Endodermal cell (in vitro differentiated cells): ENCODE results near the gene DLG2. TPM values are rescaled to one million over a fixed set of nuclear protein-coding genes. Genes with fewer than 3 reads are reported as not detected.
"Not testable (repeated sequence)": the region's sequence is repeated elsewhere in the genome, so short reads cannot be mapped to it uniquely, and the experiment has no call there.

Experiments used
- DNase-seq: peaks from one replicate; pipeline ENCODE4 v3.0.0-alpha.2; 2017
- H3K27ac ChIP-seq: 2 replicates; pipeline ENCODE4 v1.5.1; 2013; ENCODE audit warnings: mild to moderate bottlenecking, low read depth, low read length, moderate library complexity
- H3K27me3 ChIP-seq: 2 replicates; pipeline ENCODE4 v1.6.1; 2013; ENCODE audit warnings: mild to moderate bottlenecking, low read length, moderate library complexity; ENCODE audit not compliant: insufficient read depth, control insufficient read depth, poor library complexity, severe bottlenecking
- H3K36me3 ChIP-seq: 2 replicates; pipeline ENCODE4 v1.7.0; 2013; ENCODE audit warnings: mild to moderate bottlenecking, low read length, moderate library complexity; ENCODE audit not compliant: control insufficient read depth, insufficient read depth
- H3K4me1 ChIP-seq: one replicate; pipeline ENCODE4 v1.7.0; 2013; ENCODE audit warnings: low read length; ENCODE audit not compliant: control insufficient read depth, insufficient read depth
- H3K4me3 ChIP-seq: 2 replicates; pipeline ENCODE4 v1.5.1; 2013; ENCODE audit warnings: mild to moderate bottlenecking, low read length, moderate library complexity
- H3K9ac ChIP-seq: 2 replicates; pipeline ENCODE4 v1.6.1; 2013; ENCODE audit warnings: mild to moderate bottlenecking, low read length, moderate library complexity; ENCODE audit not compliant: poor library complexity, severe bottlenecking; ENCODE audit errors: extremely low read depth
- H3K9me3 ChIP-seq: 2 replicates; pipeline ENCODE4 v1.6.1; 2013; ENCODE audit warnings: mild to moderate bottlenecking, low read length, moderate library complexity; ENCODE audit not compliant: control insufficient read depth
- H3K27ac Mint-ChIP-seq: 2 replicates; pipeline ENCODE4 v1.8.0; 2020; ENCODE audit warnings: mixed read lengths
- H3K27me3 Mint-ChIP-seq: 2 replicates; pipeline ENCODE4 v1.8.0; 2021; ENCODE audit warnings: mild to moderate bottlenecking, mixed read lengths; ENCODE audit not compliant: insufficient read depth
- H3K36me3 Mint-ChIP-seq: 2 replicates; pipeline ENCODE4 v1.8.0; 2020; ENCODE audit warnings: low read depth, mixed read lengths
- H3K4me1 Mint-ChIP-seq: 2 replicates; pipeline ENCODE4 v1.8.0; 2020; ENCODE audit warnings: mixed read lengths
- H3K4me3 Mint-ChIP-seq: 2 replicates; pipeline ENCODE4 v1.8.0; 2020; ENCODE audit warnings: mild to moderate bottlenecking, moderate library complexity, mixed read lengths
- H3K9me3 Mint-ChIP-seq: 2 replicates; pipeline ENCODE4 v1.8.0; 2020; ENCODE audit warnings: mild to moderate bottlenecking, mixed read lengths
- CTCF ChIP-seq: fragments of 200-600 bp; sonication (generic); conservative IDR thresholded peaks from 2 replicates; pipeline ENCODE4 v1.5.0; 2021; ENCODE audit warnings: antibody characterized with exemption, mild to moderate bottlenecking
- WGBS, 2 experiments: methylation state at CpG; one replicate each; pipeline versions ENCODE4 v1.1.5 to v1.1.7; 2013; ENCODE audit warnings: missing lambda C conversion rate in 2 of 2, mixed read lengths in 1 of 2; ENCODE audit not compliant: insufficient coverage in 1 of 2, insufficient read length in 1 of 2; 5-methylcytosine and 5-hydroxymethylcytosine counted together
- total RNA-seq, 2 donors: library from RNA; stranded (reverse); fragmentation: NEBNext Ultra II Directional in 1 of 2; extraction: Animal tissue kit (Norgen Biotek cat#: 25700) in 1 of 2; gene quantifications; 2 replicates in 1 of 2; 3 replicates in 1 of 2; pipeline ENCODE4 v1.2.1, GENCODE V29; 2021

DLG2 gene
- total RNA-seq, 2 donors from 2014 or later: 9.6 to 10.6 TPM

DNA sequence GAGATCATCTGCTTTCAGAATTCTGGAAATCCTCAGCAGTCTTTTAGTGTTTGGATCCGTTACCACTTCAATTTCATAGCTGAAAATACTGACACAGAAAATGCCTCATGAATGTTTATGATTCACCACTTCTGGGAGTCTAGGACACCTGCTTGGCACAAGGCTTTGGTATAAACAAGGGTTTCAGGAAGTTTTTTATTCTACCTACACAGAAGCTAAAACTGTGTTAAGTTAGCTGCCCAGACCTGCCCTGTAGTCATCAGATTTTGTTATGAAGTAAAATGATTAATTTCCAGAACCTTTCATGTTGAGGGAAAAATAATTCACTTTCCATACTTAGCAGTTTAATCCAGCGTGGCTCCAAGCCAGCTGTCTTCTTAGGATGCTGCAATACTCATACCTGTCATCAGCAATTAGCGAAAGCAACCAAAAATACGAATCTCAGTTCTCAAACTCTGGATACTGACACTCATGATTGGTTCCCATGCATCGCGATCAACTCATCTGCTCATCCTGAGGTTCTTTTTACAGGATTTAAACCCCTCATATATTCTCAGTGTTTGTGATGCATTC lies 1882.4 kb downstream of the DLG2 start:
- no peaks in the 10 kb centered on the region for H3K36me3 ChIP-seq
- Mint-ChIP-seq H3K27me3 (no peaks in the 10 kb centered on the region), H3K9me3 (peaks cover 13% of the 10 kb centered on the region), H3K4me3 (no peak overlapping the region), H3K4me1 (no peaks in the 10 kb centered on the region), H3K36me3 (no peaks in the 10 kb centered on the region), H3K27ac (no peak overlapping the region)
- no peaks in the 10 kb centered on the region for H3K4me1 ChIP-seq
- no peak overlapping the region for H3K4me3 ChIP-seq
- H3K9ac ChIP-seq: no peak overlapping the region
- TF ChIP-seq CTCF: no peak
- 93 to 94% methylated on average over 4 to 6 of the region's 6 CpGs for WGBS, 2 experiments
- no peak overlapping the region for H3K27ac ChIP-seq
- no peak for DNase-seq
- H3K27me3 ChIP-seq: no peaks in the 10 kb centered on the region
- peaks cover 9% of the 10 kb centered on the region for H3K9me3 ChIP-seq

DNA sequence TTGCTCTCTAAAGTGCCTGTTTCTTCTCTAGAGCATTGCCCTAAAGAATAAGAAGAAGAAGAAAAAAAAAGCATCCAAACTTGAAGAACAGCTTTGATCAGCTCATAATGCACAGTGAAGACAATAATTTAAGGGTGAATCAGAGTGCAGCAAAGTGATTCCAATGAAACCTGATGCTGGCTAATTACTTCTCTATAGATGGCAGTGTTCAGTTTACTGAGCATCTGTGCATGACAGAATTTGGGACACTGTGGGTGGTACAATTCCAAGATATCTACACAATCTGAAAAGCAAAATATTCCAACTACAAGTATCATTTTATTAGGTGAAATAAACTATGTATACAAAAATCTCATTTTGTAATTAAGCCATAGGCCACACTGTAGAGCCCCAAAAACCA lies 1890.5 kb downstream of the DLG2 start:
- Mint-ChIP-seq H3K36me3 (no peaks in the 10 kb centered on the region), H3K27ac (no peak overlapping the region), H3K4me3 (no peak overlapping the region), H3K9me3 (no peaks in the 10 kb centered on the region), H3K27me3 (no peaks in the 10 kb centered on the region), H3K4me1 (no peaks in the 10 kb centered on the region)
- TF ChIP-seq CTCF: no peak
- Histone ChIP-seq H3K4me1 (no peaks in the 10 kb centered on the region), H3K27me3 (no peaks in the 10 kb centered on the region), H3K36me3 (no peaks in the 10 kb centered on the region), H3K4me3 (no peak overlapping the region), H3K9me3 (no peaks in the 10 kb centered on the region), H3K27ac (no peak overlapping the region), H3K9ac (no peak overlapping the region)
- no peak for DNase-seq

DNA sequence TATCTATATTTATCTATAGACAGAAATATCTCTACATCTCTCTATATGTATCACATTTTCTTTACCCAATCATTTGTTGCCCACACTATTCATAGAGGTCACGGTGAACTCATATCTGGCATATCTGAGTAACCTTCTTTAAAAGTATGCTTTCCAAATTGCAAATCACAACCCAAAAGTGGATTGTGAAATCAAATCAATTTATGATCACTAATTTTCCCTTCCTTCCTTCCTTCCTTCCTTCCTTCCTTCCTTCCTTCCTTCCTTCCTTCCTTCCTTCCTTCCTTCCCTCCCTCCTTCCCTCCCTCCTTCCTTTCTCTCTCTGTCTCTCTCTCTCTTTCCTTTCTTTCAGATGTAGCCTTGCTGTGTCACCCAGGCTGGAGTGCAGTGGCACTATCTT lies 1893.0 kb downstream of the DLG2 start:
- H3K27me3 ChIP-seq: no peaks in the 10 kb centered on the region
- no peaks in the 10 kb centered on the region for H3K4me1 ChIP-seq
- Mint-ChIP-seq H3K27me3 (no peaks in the 10 kb centered on the region), H3K9me3 (no peaks in the 10 kb centered on the region), H3K27ac (no peak overlapping the region), H3K4me3 (no peak overlapping the region), H3K4me1 (no peaks in the 10 kb centered on the region), H3K36me3 (no peaks in the 10 kb centered on the region)
- H3K9ac ChIP-seq: no peak overlapping the region
- H3K9me3 ChIP-seq: no peaks in the 10 kb centered on the region
- no peak for TF ChIP-seq CTCF
- no peaks in the 10 kb centered on the region for H3K36me3 ChIP-seq
- no peak overlapping the region for H3K27ac ChIP-seq
- H3K4me3 ChIP-seq: no peak overlapping the region
- 92 to 100% methylated on average over 1 of the region's 1 CpG for WGBS, 2 experiments
- no peak for DNase-seq

GRCh38 chr11:83731288-83731687 lies 1895.9 kb downstream of the DLG2 start:
- not testable (repeated sequence) for H3K4me1 ChIP-seq, H3K4me3 ChIP-seq, H3K9ac ChIP-seq, H3K27me3 ChIP-seq, H3K27ac ChIP-seq, H3K36me3 ChIP-seq, H3K4me3 Mint-ChIP-seq, H3K27me3 Mint-ChIP-seq, H3K9me3 Mint-ChIP-seq, H3K36me3 Mint-ChIP-seq, DNase-seq, H3K4me1 Mint-ChIP-seq, H3K9me3 ChIP-seq, H3K27ac Mint-ChIP-seq
- WGBS, 2 experiments: 92 to 100% methylated on average over 1 to 2 of the region's 2 CpGs
